GM12801 (cell line): ENCODE results near the gene SAMD4A.

Experiments
- CTCF ChIP-seq: IDR thresholded peaks from one replicate; pipeline ENCODE4 v1.5.1; 2011; ENCODE audit warnings: control low read depth; ENCODE audit not compliant: insufficient read length; ENCODE audit errors: extremely low read depth

SAMD4A gene

GRCh38 chr14:54739514-54739913 is 172.6 kb downstream of the SAMD4A start:
- no peak for TF ChIP-seq CTCF

- TF ChIP-seq CTCF, result no peak
These were observed 175.8 kb downstream of the SAMD4A start for GRCh38 chr14:54742492-54743350.

- no peak for TF ChIP-seq CTCF
These were observed 176.5 kb downstream of the SAMD4A start for GRCh38 chr14:54743382-54743781.

- TF ChIP-seq CTCF, result no peak
These were observed 179.1 kb downstream of the SAMD4A start for GRCh38 chr14:54746019-54746418.

- TF ChIP-seq CTCF, result no peak
These were observed 180.7 kb downstream of the SAMD4A start for GRCh38 chr14:54747616-54748015.

GRCh38 chr14:54749180-54749579 is 182.3 kb downstream of the SAMD4A start:
- no peak for TF ChIP-seq CTCF

- TF ChIP-seq CTCF, result no peak
These were observed 182.8 kb downstream of the SAMD4A start for GRCh38 chr14:54749727-54750126.
